Endothelial cell of umbilical vein (primary cell): ENCODE measurements around the gene LAMA4.
A peak's percentile ranks its signal among the peaks of the same experiment; 100 is the strongest.

Experiments used
- CTCF ChIP-seq, 2 donors: IDR thresholded peaks; 1 replicate in 1 of 2; 2 replicates in 1 of 2; pipeline ENCODE4 v1.5.1; 2011; ENCODE audit warnings: low read length in 2 of 2, mild to moderate bottlenecking in 2 of 2, moderate library complexity in 2 of 2, control low read depth in 1 of 2, inconsistent platforms in 1 of 2, low read depth in 1 of 2; ENCODE audit not compliant: insufficient read depth in 1 of 2; ENCODE audit errors: extremely low read depth in 1 of 2
- EZH2 ChIP-seq: IDR thresholded peaks from 2 replicates; pipeline ENCODE4 v1.6.1; 2012; ENCODE audit warnings: borderline replicate concordance, low read depth, mild to moderate bottlenecking, moderate library complexity, low read length, inconsistent platforms; ENCODE audit not compliant: severe bottlenecking
- FOS ChIP-seq: IDR thresholded peaks from 2 replicates; pipeline ENCODE4 v1.6.1; 2011; ENCODE audit warnings: mild to moderate bottlenecking, low read length, moderate library complexity, borderline replicate concordance; ENCODE audit not compliant: insufficient read depth
- GATA2 ChIP-seq: IDR thresholded peaks from 2 replicates; pipeline ENCODE4 v1.7.0; 2011; ENCODE audit warnings: low read depth, mild to moderate bottlenecking, moderate library complexity, mixed read lengths, low read length; ENCODE audit not compliant: insufficient read length, insufficient read depth
- JUN ChIP-seq: IDR thresholded peaks from 2 replicates; pipeline ENCODE4 v1.6.1; 2011; ENCODE audit warnings: borderline replicate concordance, low read depth; ENCODE audit not compliant: insufficient read length, insufficient read depth
- MYC ChIP-seq: IDR thresholded peaks from one replicate; pipeline ENCODE4 v1.6.1; 2011; ENCODE audit warnings: mild to moderate bottlenecking, low read depth, low read length
- POLR2A ChIP-seq: IDR thresholded peaks from 2 replicates; pipeline ENCODE4 v1.6.1; 2012; ENCODE audit warnings: low read depth, mild to moderate bottlenecking, control low read depth, low read length
- POLR2AphosphoS5 ChIP-seq: IDR thresholded peaks from 2 replicates; pipeline ENCODE4 v1.6.1; 2012; ENCODE audit warnings: low read depth, mild to moderate bottlenecking, control low read depth, low read length, moderate library complexity; ENCODE audit not compliant: insufficient read depth
- TF ChIP-seq, protein P1 (sequence below): IDR thresholded peaks from 2 replicates; pipeline ENCODE4 v1.6.1; 2011; ENCODE audit not compliant: insufficient read depth, insufficient read length

GRCh38 chr6:112117554-112117953, 136.8 kb downstream of the LAMA4 start:
- TF ChIP-seq CTCF (IDR thresholded peaks at IDR 0.05; ENCODE audit: extremely low read depth in 1 of 2, insufficient read depth in 1 of 2, low read depth in 1 of 2, low read length in 2 of 2) (no peak), POLR2A (no peak), JUN (no peak), POLR2AphosphoS5 (no peak), EZH2 (no peak), FOS (peak; percentile 78), MYC (no peak), GATA2 (no peak)
- TF ChIP-seq, protein P1, sequence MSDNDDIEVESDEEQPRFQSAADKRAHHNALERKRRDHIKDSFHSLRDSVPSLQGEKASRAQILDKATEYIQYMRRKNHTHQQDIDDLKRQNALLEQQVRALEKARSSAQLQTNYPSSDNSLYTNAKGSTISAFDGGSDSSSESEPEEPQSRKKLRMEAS = no peak
